Osteoblast (primary cell): Measurements from ENCODE around the gene TMEM106C. TPM values are rescaled to one million over a fixed set of nuclear protein-coding genes. Genes with fewer than 3 reads are reported as not detected.

Source experiments
- DNase-seq: peaks from one replicate; pipeline ENCODE4 v3.0.0; 2011; ENCODE audit warnings: low spot score, mixed read lengths; ENCODE audit not compliant: insufficient read length; ENCODE audit errors: missing footprints
- H2AFZ ChIP-seq: 2 replicates; pipeline ENCODE4 v1.6.0; 2011; ENCODE audit warnings: mild to moderate bottlenecking, low read length
- H3K27ac ChIP-seq: 2 replicates; pipeline ENCODE4 v1.5.1; 2011; ENCODE audit warnings: mild to moderate bottlenecking, low read depth, low read length, moderate library complexity
- H3K27me3 ChIP-seq: 2 replicates; pipeline ENCODE4 v1.6.0; 2012; ENCODE audit warnings: mild to moderate bottlenecking, control low read depth, inconsistent platforms, low read length, moderate library complexity; ENCODE audit not compliant: insufficient read depth
- H3K36me3 ChIP-seq: 2 replicates; pipeline ENCODE4 v1.5.1; 2011; ENCODE audit warnings: mild to moderate bottlenecking, low read length, control low read depth, moderate library complexity; ENCODE audit not compliant: insufficient read depth
- H3K4me1 ChIP-seq: 2 replicates; pipeline ENCODE4 v1.5.1; 2011; ENCODE audit warnings: mild to moderate bottlenecking, low read length, control low read depth, moderate library complexity; ENCODE audit not compliant: insufficient read depth
- H3K4me2 ChIP-seq: 2 replicates; pipeline ENCODE4 v1.6.0; 2011; ENCODE audit warnings: mild to moderate bottlenecking, low read length; ENCODE audit not compliant: insufficient read depth
- H3K4me3 ChIP-seq: fragments of 200-600 bp; sonication (generic); 3 replicates; pipeline ENCODE4 v1.5.1; 2012; ENCODE audit warnings: mild to moderate bottlenecking, low read length, inconsistent platforms; ENCODE audit not compliant: insufficient read depth
- H3K79me2 ChIP-seq: 2 replicates; pipeline ENCODE4 v1.6.0; 2012; ENCODE audit warnings: mild to moderate bottlenecking, low read length, control low read depth, inconsistent platforms; ENCODE audit not compliant: insufficient read depth
- H3K9me3 ChIP-seq: 2 replicates; pipeline ENCODE4 v1.5.1; 2011; ENCODE audit warnings: low read depth, low read length, control low read depth
- H4K20me1 ChIP-seq: 2 replicates; pipeline ENCODE4 v1.6.0; 2012; ENCODE audit warnings: mild to moderate bottlenecking, low read length, control low read depth; ENCODE audit not compliant: insufficient read depth
- CTCF ChIP-seq: IDR thresholded peaks from 2 replicates; pipeline ENCODE4 v1.5.1; 2011; ENCODE audit warnings: mild to moderate bottlenecking, low read depth, low read length, moderate library complexity; ENCODE audit errors: extremely low read depth
- total RNA-seq: library from RNA; depleted of rRNA; stranded (reverse); fragments of >200 nt; gene quantifications from 2 replicates; pipeline ENCODE4 v1.2.3, GENCODE V29; 2012

TMEM106C gene
- total RNA-seq, 1 donor, result 57.5 TPM

- Histone ChIP-seq H3K9me3 (no peaks in the 10 kb centered on the region), H3K4me3 (no peak overlapping the region), H3K27me3 (peaks cover 16% of the 10 kb centered on the region), H3K4me2 (no peak overlapping the region), H3K4me1 (no peaks in the 10 kb centered on the region), H3K36me3 (no peaks in the 10 kb centered on the region), H3K79me2 (no peaks in the 10 kb centered on the region), H3K27ac (no peak overlapping the region), H4K20me1 (no peaks in the 10 kb centered on the region), H2AFZ (no peak overlapping the region)
- TF ChIP-seq CTCF, result no peak
- DNase-seq, result peak; percentile 80
Measured at GRCh38 chr12:47987411-47988072, 24.1 kb downstream of the TMEM106C start.

- Histone ChIP-seq H3K4me3 (no peak overlapping the region), H3K27me3 (peaks cover 18% of the 10 kb centered on the region), H3K79me2 (no peaks in the 10 kb centered on the region), H2AFZ (no peak overlapping the region), H3K4me2 (no peak overlapping the region), H3K9me3 (no peaks in the 10 kb centered on the region), H4K20me1 (no peaks in the 10 kb centered on the region), H3K4me1 (no peaks in the 10 kb centered on the region), H3K36me3 (no peaks in the 10 kb centered on the region), H3K27ac (no peak overlapping the region)
- DNase-seq, result peak; percentile 23
- no peak for TF ChIP-seq CTCF
Measured at GRCh38 chr12:47988073-47989022, 25.0 kb downstream of the TMEM106C start.

GRCh38 chr12:47989023-47989417 is 25.6 kb downstream of the TMEM106C start:
- H3K4me1 ChIP-seq, result no peaks in the 10 kb centered on the region
- no peak overlapping the region for H3K27ac ChIP-seq
- no peaks in the 10 kb centered on the region for H3K9me3 ChIP-seq
- H3K79me2 ChIP-seq, result no peaks in the 10 kb centered on the region
- TF ChIP-seq CTCF, result no peak
- no peaks in the 10 kb centered on the region for H3K36me3 ChIP-seq
- H2AFZ ChIP-seq, result no peak overlapping the region
- no peak overlapping the region for H3K4me2 ChIP-seq
- H3K4me3 ChIP-seq, result no peak overlapping the region
- H3K27me3 ChIP-seq, result peaks cover 20% of the 10 kb centered on the region
- DNase-seq, result peak; percentile 51
- no peaks in the 10 kb centered on the region for H4K20me1 ChIP-seq

- no peak overlapping the region for H3K27ac ChIP-seq
- no peak for DNase-seq
- no peak overlapping the region for H2AFZ ChIP-seq
- peaks cover 26% of the 10 kb centered on the region for H3K27me3 ChIP-seq
- H3K79me2 ChIP-seq, result no peaks in the 10 kb centered on the region
- no peaks in the 10 kb centered on the region for H4K20me1 ChIP-seq
- TF ChIP-seq CTCF, result no peak
- no peaks in the 10 kb centered on the region for H3K4me1 ChIP-seq
- H3K4me3 ChIP-seq, result no peak overlapping the region
- H3K4me2 ChIP-seq, result no peak overlapping the region
- no peaks in the 10 kb centered on the region for H3K36me3 ChIP-seq
- no peaks in the 10 kb centered on the region for H3K9me3 ChIP-seq
Measured at GRCh38 chr12:47989666-47990065, 26.3 kb downstream of the TMEM106C start.
